HG02970 (cell line): ENCODE measurements around the gene RABL6.

Experiments used
- ATAC-seq: cut with Tn5 transposase; IDR thresholded peaks from one replicate; pipeline ENCODE4 v1.9.1; 2021; ENCODE audit warnings: mild to moderate bottlenecking, moderate library complexity, moderate number of reproducible peaks; ENCODE audit not compliant: unreplicated experiment, low FRiP score

Gene RABL6

GRCh38 chr9:136815422-136815782 is 7.7 kb downstream of the RABL6 start:
- no peak for ATAC-seq

- no peak for ATAC-seq
These were observed 13.4 kb downstream of the RABL6 start for GRCh38 chr9:136820971-136821825.

GRCh38 chr9:136821826-136822544 is 14.2 kb downstream of the RABL6 start:
- no peak for ATAC-seq

GRCh38 chr9:136823136-136824046 is 15.6 kb downstream of the RABL6 start:
- ATAC-seq = no peak

GRCh38 chr9:136824496-136825225 is 16.9 kb downstream of the RABL6 start:
- ATAC-seq = no peak

- ATAC-seq = no peak
These were observed 17.8 kb downstream of the RABL6 start for GRCh38 chr9:136825295-136826187.

- no peak for ATAC-seq
These were observed 18.4 kb downstream of the RABL6 start for GRCh38 chr9:136826188-136826541.

GRCh38 chr9:136826703-136827582 is 19.2 kb downstream of the RABL6 start:
- ATAC-seq = no peak

GRCh38 chr9:136827794-136828473 is 20.2 kb downstream of the RABL6 start:
- ATAC-seq = no peak

- ATAC-seq = no peak
These were observed 20.9 kb downstream of the RABL6 start for GRCh38 chr9:136828474-136829140.

GRCh38 chr9:136829412-136829811 is 21.7 kb downstream of the RABL6 start:
- ATAC-seq = no peak

- no peak for ATAC-seq
These were observed 22.5 kb downstream of the RABL6 start for GRCh38 chr9:136829981-136830885.

GRCh38 chr9:136831002-136831719 is 23.4 kb downstream of the RABL6 start:
- ATAC-seq = no peak

- ATAC-seq = no peak
These were observed 24.0 kb downstream of the RABL6 start for GRCh38 chr9:136831720-136832104.

- no peak for ATAC-seq
These were observed 24.8 kb downstream of the RABL6 start for GRCh38 chr9:136832581-136832980.
